HG03064 (cell line): ENCODE results near the gene RPS3.
"Not testable (repeated sequence)": the region's sequence is repeated elsewhere in the genome, so short reads cannot be mapped to it uniquely, and the experiment has no call there.

Source experiments
- ATAC-seq: cut with Tn5 transposase; IDR thresholded peaks from one replicate; pipeline ENCODE4 v1.9.1; 2021; ENCODE audit warnings: low read depth; ENCODE audit not compliant: unreplicated experiment

The RPS3 gene

GRCh38 chr11:75399344-75400145 lies at the start of gene RPS3:
Gene RPS3 (plus strand): TSS chr11:75399518. CDS start chr11:75399548, 30 bp downstream.
- peak; percentile 80 for ATAC-seq

GRCh38 chr11:75349521-75350116 lies 49.7 kb upstream of the RPS3 start:
- ATAC-seq = no peak

DNA sequence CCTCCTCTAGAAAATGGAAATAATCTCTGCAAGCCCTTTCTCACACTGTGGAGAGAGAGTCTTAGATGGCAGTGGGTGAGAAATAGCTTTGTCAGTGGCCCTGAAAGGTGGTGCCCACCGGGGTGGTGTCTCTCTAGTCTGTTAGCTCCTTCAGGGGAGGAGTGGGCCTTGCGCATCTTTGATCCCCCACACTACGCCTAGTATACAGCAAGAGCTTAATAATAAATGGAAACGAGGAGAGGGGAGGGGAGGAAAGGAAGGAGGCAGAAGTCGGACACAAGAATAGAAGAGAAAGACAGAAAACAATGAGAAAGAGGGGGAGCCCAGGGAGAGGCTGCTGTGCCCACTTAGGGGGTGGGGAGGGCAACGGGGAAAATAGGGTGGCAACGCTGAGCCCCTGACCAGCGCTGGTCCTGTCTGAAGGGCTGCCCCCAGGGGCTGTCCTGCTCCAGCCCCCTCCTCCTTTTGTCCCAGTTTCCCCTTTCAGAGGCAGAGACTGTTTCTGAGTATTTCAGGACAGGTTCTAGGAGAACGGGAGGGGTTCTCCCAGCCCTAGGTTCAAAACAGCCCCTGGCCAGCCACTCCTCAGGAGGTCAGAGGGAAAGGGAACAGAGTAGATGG lies 49.1 kb upstream of the RPS3 start:
- ATAC-seq = no peak

GRCh38 chr11:75350743-75351540 lies 48.4 kb upstream of the RPS3 start:
- no peak for ATAC-seq

- ATAC-seq = no peak
These were observed 47.9 kb upstream of the RPS3 start, which contains the start of gene ARRB1 for GRCh38 chr11:75351541-75351790. Gene ARRB1 (minus strand): TSS chr11:75351661. CDS start chr11:75351607, 54 bp downstream.

DNA sequence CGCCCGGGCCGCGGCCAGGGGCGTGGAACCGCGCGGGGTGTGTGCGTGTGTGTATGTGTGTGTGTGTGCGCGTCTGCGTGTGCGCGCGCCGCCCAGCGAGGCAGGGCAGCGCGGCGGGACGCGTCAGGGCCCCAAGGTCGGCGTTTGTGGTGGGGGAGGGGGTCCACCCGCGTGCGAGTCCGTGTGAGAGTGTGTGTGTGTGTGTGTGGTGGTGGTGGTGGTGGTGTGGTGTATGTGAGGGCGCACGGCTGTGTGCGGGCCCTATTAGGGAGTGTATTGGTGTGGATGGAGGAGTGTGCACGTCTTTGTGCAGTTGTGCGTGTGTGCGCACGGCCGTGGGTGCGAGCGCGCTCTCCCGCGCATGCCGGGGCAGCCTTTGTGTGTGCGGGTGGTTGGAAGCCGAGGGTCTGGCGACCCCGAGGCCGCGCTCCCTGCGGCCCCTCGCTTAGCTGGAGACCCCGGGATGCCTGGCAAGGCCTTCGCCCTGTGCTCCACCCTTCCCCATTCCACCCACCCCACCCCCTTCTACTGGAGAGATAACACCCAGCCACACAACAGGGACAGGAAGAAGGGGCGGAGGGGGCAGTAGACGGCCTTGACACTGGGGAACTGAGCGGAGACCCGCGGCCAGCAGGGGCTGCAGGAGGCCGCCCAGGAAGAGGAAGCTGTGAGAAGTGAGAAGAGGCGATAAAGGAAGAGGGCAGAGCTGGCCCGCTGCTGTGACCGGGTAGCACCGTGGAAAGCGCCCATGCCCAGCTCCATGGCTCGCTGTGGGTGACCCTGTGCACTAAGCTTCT lies 47.3 kb upstream of the RPS3 start:
- ATAC-seq = no peak

- no peak for ATAC-seq
These were observed 46.6 kb upstream of the RPS3 start for GRCh38 chr11:75352588-75353206.

GRCh38 chr11:75355051-75355450 lies 44.3 kb upstream of the RPS3 start:
- ATAC-seq = no peak

DNA sequence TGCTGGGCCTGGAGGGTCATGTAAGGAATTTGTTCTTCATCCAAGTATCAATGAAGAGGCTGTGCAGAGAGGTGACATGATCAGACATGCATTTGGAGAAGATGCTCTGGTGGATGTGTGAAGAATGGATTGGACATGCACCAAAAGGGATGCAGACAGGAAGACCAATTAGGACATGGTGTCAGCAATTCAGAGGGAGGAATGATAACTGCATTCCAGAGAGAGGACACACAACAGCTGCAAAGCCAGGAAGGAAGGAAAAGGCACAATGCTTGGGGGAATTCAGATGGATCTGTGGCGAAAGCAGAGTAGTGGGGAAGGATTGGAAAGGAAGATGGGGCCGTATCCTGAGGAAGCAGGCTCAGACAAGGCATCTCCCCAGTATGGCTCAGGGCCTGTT lies 42.7 kb upstream of the RPS3 start:
- no peak for ATAC-seq

DNA sequence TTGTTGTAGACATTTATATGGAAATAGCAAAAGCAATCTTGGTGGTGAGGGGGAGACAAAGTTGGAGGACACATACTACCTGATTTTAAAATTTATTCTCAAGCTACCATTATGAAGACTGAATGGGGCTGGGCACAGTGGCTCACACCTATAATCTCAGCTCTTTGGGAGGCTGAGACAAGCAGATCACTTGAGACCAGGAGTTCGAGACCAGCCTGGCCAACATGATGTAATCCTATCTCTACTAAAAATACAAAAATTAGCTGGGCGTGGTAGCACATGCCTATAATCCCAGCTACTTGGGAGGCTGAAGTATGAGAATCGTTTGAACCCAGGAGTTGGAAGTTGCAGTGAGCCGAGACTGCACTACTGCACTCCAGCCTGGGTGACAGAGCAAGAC lies 37.0 kb upstream of the RPS3 start:
- not testable (repeated sequence) for ATAC-seq

DNA sequence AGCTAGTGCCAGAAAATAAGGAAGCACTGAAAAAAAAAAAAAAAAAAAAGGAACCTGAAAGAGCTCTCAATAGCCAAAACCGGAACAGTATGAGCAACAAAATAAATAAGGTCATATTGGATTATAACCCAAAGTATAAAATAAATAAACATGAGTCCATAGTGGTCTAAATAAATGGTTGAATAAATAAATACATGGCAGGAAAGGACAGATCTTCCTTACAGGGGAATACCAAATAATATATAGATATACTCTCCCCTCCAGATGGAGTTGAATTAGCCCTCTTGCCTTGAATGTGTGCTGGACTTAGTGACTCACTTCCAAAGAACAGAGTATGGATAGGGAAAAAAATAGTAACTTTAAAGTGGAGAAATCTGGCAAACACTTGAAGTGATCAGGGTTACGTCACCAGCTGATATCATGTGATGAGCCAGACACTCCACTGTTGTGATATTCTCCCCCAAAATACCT lies 33.6 kb upstream of the RPS3 start:
- ATAC-seq = no peak

DNA sequence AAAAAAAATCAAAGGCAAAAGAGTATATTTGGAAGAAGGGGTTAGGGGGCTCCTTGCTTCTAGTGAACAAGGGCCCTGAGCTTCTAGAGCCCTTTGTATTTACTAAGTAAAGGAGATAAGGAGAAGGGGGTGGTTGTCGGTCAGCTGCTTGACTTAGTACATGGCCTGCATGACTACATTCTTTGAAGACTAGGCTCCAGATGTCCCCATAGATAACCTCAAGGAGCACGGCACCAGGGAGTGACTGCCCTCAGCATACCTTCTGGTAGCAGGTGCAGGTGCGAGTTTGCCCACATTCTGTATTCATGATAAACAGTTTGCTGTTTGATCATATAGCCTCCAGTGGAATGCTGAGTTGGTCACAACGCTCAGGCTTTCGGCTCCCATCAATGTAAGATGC lies 32.5 kb upstream of the RPS3 start:
- ATAC-seq = not testable (repeated sequence)

DNA sequence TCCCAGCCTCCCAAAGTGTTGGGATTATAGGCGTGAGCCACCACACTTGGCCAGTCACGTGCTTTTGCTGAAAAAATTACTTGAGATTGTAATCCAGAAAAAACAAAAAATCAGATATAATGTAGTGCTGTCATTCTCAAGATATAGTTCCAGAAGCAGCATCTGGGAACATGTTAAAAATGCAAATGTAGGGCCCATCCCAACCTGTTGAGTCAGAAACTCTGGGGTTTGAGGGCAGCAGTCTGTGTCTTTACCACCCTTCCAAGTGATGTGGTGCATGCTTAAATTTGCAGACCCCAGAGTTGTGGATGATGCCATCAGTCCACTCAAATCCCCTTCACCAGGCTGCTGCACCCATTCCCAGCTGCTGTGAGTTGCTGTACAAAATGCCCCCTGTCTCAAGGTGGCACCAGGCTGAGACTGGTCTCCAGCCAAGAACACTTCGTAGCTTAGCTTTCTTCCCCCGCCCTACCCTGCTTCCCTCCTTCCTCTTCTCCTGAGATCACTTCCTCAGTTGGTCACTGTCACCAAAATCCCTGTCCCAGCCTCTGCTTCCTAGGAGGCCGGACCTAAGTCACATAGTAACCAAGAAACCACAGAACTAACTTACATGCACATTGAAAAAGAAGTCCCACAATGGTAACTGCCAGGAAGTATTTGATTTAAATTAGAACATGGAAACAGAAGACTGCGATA lies 29.6 kb upstream of the RPS3 start:
- ATAC-seq = no peak

GRCh38 chr11:75371949-75372876 lies 27.1 kb upstream of the RPS3 start:
- ATAC-seq = no peak

DNA sequence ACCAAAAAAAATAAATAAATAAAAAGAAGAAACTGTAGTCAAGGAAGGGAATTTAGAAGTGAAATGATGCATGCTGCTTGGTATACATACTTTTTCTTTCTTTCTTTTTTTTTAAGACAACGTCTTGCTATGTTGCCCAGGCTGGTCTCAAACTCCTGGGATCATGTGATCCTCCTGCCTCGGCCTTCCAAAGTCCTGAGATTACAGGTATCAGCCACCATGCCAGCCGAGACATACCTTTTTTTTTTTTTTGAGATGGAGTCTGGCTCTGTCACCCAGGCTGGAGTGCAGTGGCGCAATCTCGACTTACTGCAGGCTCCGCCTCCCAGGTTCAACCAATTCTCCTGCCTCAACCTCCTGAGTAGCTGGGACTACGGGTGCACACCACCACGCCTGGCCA lies 26.1 kb upstream of the RPS3 start:
- ATAC-seq = no peak

GRCh38 chr11:75374646-75375045 lies 24.7 kb upstream of the RPS3 start:
- ATAC-seq = no peak

- no peak for ATAC-seq
These were observed 23.7 kb upstream of the RPS3 start for GRCh38 chr11:75375626-75376025.

DNA sequence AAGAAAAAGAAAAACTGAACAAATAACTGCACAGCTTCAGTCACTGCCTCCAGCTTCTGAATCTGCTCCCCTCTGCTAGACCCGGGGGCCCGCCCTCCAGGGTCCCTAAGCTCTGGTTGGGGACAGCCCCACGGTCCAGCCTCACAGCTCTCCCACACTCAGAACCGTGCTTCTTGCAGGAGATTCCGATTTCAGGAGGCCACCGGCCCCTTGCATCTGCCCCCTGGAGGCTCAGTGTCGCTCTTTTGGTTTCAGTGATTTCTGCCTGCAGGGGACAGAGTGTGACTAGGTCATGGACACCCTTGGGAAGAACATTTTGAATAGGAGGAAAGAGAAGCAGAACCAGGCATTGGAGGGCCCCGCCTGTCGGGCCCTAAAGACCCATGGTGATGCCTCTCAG lies 23.1 kb upstream of the RPS3 start:
- ATAC-seq = no peak
